Stimulated activated naive B cell treated with anti-CD40 and anti-IgM and Interleukin-4, amounts not matched to agents 10 μg/mL and 1 μg/mL and 100 μg/mL, for 72 hours (primary cell): ENCODE measurements around the gene FAM110A.
"Not testable (repeated sequence)": the region's sequence is repeated elsewhere in the genome, so short reads cannot be mapped to it uniquely, and the experiment has no call there.

Source experiments
- ATAC-seq, 2 donors: fragments of 150-1000 bp; cut with Tn5 transposase; replicated peaks; 2 replicates each; pipeline ENCODE4 v1.10.0; 2021; ENCODE audit warnings: moderate library complexity in 1 of 2
- DNase-seq: peaks from one replicate; pipeline ENCODE4 v3.0.0; 2021
- H3K27ac Mint-ChIP-seq: one replicate; pipeline ENCODE4 v1.8.0; 2022; ENCODE audit warnings: mild to moderate bottlenecking, mixed read lengths
- H3K27me3 Mint-ChIP-seq, 2 donors: one replicate each; pipeline ENCODE4 v1.8.0; 2022; ENCODE audit warnings: mixed read lengths in 2 of 2
- H3K36me3 Mint-ChIP-seq, 2 donors: one replicate each; pipeline ENCODE4 v1.8.0; 2022; ENCODE audit warnings: mixed read lengths in 2 of 2, mild to moderate bottlenecking in 1 of 2
- H3K4me1 Mint-ChIP-seq, 2 donors: one replicate each; pipeline ENCODE4 v1.8.0; 2022; ENCODE audit warnings: mixed read lengths in 2 of 2, mild to moderate bottlenecking in 1 of 2
- H3K4me3 Mint-ChIP-seq, 2 donors: one replicate each; pipeline ENCODE4 v1.8.0; 2022; ENCODE audit warnings: mild to moderate bottlenecking in 2 of 2, mixed read lengths in 2 of 2, moderate library complexity in 1 of 2
- H3K9me3 Mint-ChIP-seq, 2 donors: one replicate each; pipeline ENCODE4 v1.8.0; 2022; ENCODE audit warnings: mixed read lengths in 2 of 2, mild to moderate bottlenecking in 1 of 2

The FAM110A gene

DNA sequence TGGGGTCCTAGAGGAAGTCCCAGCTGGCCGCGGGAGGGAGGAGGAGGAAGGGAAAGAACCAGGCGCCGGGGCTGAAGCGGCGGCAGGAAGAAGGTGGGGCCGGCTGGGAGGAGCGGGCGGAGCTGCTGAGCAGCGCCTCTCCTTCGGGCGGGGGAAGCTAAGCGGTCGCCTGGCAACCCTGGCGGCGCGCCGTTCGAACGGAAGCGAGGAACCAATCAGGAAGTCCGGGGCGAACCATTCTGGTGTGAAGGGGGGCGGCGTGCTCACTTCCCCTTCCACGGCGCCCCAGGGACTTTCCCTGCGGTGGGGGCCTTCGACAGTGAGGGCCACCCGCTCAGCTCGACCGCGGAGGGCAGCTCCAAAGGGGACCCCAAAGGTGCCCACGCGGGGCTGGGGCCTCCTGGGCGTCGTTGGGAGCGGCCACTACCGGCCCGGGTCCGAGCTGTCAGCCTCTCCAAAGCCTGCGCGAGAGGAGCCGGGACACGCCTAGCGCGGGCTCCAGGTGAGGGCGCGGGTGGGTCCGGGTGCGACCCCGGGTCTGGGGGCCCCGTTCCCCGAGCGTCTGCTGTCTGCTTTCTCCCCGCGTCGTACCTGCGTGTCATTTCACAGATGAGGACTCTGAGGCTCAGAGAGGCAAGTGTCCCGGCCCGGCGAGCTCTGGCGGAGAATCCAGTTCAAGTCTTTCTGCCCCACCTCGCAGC lies at the start of gene FAM110A:
FAM110A (plus strand) TSS at position 266 of the 701 bp plus-strand sequence. CDS start 11,090 bp downstream, outside the sequence.
- Mint-ChIP-seq H3K27ac (peak within 1 kb of the TSS; percentile 94), H3K9me3 (peaks cover 5% of the 10 kb centered on the region in 2 donors), H3K4me1 (peaks cover 32 to 46% of the 10 kb centered on the region in 2 donors), H3K27me3 (no peaks in the 10 kb centered on the region), H3K4me3 (peak within 1 kb of the TSS; percentile 94 to 97), H3K36me3 (peaks cover 4 to 10% of the 10 kb centered on the region in 2 donors)
- ATAC-seq (peak; percentile 90 to 93), DNase-seq (peak; percentile 94)

DNA sequence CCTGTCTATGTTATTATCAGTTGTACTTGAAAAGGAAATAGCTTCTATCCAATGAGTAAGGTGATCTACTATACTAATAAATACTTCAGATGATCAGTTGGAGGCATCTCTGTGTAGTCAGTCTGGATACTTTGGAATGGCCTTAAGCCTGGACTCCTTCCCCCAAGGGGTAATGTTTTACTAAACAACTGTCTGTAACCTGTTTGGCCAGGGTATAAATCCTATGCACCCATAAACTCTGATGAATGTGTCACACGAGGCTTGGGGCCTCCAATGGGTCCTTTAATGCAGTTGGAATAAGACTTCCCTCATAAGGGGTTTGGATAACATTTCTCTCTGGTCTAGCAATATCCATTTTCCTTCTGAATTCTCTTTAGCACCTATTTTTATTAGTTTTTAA lies 45.7 kb upstream of the FAM110A start:
- Mint-ChIP-seq H3K36me3 (peaks cover 0 to 7% of the 10 kb centered on the region in 2 donors), H3K27me3 (peaks cover 23 to 32% of the 10 kb centered on the region in 2 donors)

DNA sequence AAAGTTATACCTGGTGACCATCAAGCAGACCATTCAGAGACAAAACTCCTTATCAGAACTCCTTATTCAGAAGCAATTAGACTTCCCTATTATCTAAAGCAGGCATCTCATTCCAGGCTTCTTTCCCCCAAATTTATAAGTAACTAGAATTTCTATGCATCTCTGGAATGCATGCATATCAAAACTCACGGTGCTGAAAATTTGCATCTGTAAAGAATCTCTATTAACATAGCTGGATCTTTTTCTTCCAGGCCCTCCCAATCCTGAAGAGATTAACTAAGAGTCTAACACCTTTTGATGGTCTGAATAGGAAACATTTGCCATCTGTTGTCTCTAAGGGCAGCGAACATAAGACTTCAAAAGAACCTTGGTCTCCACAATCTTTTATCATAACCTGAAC lies 42.5 kb upstream of the FAM110A start:
- H3K36me3 Mint-ChIP-seq, result peaks cover 0 to 3% of the 10 kb centered on the region in 2 donors
- no peak overlapping the region for H3K4me3 Mint-ChIP-seq
- H3K9me3 Mint-ChIP-seq, result peaks cover 11 to 12% of the 10 kb centered on the region in 2 donors
- DNase-seq (no peak), ATAC-seq (no peak)
- H3K4me1 Mint-ChIP-seq, result no peaks in the 10 kb centered on the region
- no peak overlapping the region for H3K27ac Mint-ChIP-seq
- H3K27me3 Mint-ChIP-seq, result peaks cover 30 to 48% of the 10 kb centered on the region in 2 donors

More for the DNA sequence above, 45.7 kb upstream of the FAM110A start:
- H3K27ac Mint-ChIP-seq, result no peak overlapping the region
- no peak for DNase-seq
- ATAC-seq, result no peak
- no peak overlapping the region for H3K4me3 Mint-ChIP-seq
- H3K4me1 Mint-ChIP-seq, result no peaks in the 10 kb centered on the region
- peaks cover 19% of the 10 kb centered on the region in 2 donors for H3K9me3 Mint-ChIP-seq

DNA sequence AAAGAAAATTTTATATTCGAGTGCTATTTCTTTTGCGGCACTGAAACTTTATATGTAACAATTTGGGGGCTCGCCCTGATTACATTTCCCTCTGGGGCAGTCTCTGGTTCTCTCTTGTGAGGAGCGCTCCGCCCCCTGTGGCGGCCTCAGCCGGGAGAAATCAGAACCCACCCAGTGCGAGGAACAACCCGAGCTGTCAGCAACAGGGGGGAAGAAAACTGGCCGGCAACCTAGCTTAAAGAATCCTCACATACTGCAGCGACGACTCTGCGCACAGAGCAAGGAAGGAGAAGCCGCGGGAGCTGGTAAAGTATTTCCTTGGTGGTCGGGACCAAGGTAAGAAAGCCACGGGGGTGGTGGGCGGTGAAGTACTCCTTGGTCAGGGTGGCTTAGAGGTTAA lies 41.3 kb upstream of the FAM110A start:
- H3K4me3 Mint-ChIP-seq, result no peak overlapping the region
- H3K9me3 Mint-ChIP-seq, result peaks cover 11 to 12% of the 10 kb centered on the region in 2 donors
- H3K4me1 Mint-ChIP-seq, result no peaks in the 10 kb centered on the region
- no peak overlapping the region for H3K27ac Mint-ChIP-seq
- H3K27me3 Mint-ChIP-seq, result peaks cover 24 to 41% of the 10 kb centered on the region in 2 donors
- DNase-seq, result no peak
- peaks cover 0 to 3% of the 10 kb centered on the region in 2 donors for H3K36me3 Mint-ChIP-seq
- no peak for ATAC-seq

DNA sequence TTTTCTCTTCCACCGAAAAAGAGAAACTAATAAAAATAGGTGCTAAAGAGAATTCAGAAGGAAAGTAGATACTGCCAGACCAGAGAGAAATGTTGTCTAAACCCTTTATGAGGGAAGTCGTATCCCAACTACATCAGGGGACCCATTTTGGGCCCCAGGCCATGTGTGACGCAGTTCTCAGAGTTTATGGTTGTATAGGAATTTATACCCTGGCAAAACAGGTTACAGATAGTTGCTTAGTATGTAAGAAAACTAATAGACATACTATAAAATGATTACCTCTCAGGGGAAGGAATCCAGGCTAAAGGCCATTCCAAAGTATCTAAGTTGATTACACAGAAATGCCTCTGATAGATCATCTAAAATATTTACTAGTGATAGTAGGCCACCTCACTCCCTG lies 36.6 kb upstream of the FAM110A start:
- ATAC-seq, result no peak
- H3K4me1 Mint-ChIP-seq, result no peaks in the 10 kb centered on the region
- H3K9me3 Mint-ChIP-seq, result peaks cover 8 to 10% of the 10 kb centered on the region in 2 donors
- no peak for DNase-seq
- peaks cover 22 to 41% of the 10 kb centered on the region in 2 donors for H3K27me3 Mint-ChIP-seq
- H3K4me3 Mint-ChIP-seq, result no peak overlapping the region
- H3K36me3 Mint-ChIP-seq, result peaks cover 0 to 3% of the 10 kb centered on the region in 2 donors
- H3K27ac Mint-ChIP-seq, result no peak overlapping the region

DNA sequence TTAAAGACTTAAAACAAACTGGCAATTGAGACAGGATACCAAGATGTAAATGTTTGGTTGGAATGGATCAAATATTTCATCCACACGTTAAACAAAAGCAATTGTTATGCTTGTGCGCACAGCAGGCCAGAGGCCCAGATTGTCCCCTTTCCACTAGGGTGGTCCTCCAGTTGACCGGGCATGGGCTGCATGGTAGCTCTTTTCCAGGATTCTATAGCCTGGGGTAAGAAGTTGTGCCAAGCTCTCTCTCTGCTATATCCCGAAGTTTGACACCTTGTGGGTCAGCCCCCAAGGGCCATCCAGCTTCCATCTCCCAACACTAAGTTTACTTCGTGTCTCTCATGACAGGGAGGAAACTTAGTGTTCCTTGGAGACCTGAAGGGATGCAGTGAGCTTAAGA lies 34.8 kb upstream of the FAM110A start:
- H3K4me3 Mint-ChIP-seq, H3K36me3 Mint-ChIP-seq, DNase-seq, H3K9me3 Mint-ChIP-seq, H3K27ac Mint-ChIP-seq, H3K4me1 Mint-ChIP-seq, ATAC-seq: not testable (repeated sequence)
- H3K27me3 Mint-ChIP-seq, result peaks cover 19 to 44% of the 10 kb centered on the region in 2 donors

DNA sequence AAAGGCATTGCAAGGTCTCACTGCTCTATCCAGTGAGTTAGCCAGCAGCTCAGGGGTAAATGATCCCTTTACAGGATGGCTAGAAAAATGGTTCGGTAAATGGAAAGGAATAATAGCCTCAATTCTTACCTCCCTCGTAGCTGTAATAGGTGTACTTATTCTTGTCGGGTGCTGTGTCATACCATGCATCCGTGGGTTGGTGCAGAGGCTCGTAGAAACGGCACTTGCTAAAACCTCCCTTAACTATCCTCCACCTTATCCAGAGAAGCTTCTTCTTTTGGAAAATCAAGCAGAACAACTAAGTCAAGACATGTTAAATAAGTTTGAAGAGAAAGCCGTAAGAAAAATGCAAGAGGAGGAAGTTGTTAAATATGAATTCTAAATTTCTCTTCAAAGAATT lies 33.5 kb upstream of the FAM110A start:
- H3K4me1 Mint-ChIP-seq, H3K27ac Mint-ChIP-seq: not testable (repeated sequence)
- H3K27me3 Mint-ChIP-seq, result peaks cover 19 to 38% of the 10 kb centered on the region in 2 donors

DNA sequence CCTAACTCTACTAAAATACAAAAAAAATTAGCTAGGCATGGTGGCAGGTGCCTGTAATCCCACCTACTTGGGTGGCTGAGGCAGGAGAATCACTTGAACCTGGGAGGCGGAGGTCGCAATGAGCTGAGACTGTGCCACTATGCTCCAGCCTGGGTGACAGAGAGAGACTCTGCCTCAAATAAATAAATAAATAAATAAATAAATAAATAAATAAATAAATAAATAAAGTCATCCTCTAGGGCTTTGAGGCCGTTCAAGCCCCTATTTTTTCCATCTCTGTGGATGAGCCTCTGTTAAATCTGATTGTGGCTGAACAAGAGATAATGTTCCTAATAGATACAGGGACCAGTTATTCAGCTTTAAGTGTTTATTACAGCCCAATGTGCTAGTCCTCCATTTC lies 31.8 kb upstream of the FAM110A start:
- ATAC-seq (no peak), DNase-seq (no peak)
- H3K27ac Mint-ChIP-seq, result no peak overlapping the region
- H3K9me3 Mint-ChIP-seq, result peaks cover 4 to 6% of the 10 kb centered on the region in 2 donors
- no peaks in the 10 kb centered on the region for H3K4me1 Mint-ChIP-seq
- no peak overlapping the region for H3K4me3 Mint-ChIP-seq
- H3K27me3 Mint-ChIP-seq, result peaks cover 19 to 32% of the 10 kb centered on the region in 2 donors
- H3K36me3 Mint-ChIP-seq, result no peaks in the 10 kb centered on the region

More for the DNA sequence above, 33.5 kb upstream of the FAM110A start:
- not testable (repeated sequence) for H3K36me3 Mint-ChIP-seq, ATAC-seq, H3K4me3 Mint-ChIP-seq, H3K9me3 Mint-ChIP-seq, DNase-seq

DNA sequence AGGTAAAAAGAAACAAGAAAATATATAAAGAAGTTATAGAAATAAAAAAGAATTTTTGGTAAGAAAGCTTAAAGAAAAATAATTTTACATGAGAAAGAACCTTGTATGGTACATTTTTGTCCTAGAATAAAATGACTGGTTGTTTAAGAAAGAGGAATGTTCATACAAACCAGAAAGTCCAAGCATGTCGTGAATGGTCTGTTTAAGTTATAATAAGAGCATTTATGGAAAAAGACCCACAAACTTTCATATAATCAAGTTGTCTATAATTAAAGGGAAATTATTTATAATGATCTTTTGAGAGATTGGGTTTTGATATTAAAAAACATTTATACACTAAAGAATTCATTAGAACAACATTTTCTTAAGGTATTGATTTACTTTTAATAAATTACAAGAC lies 27.8 kb upstream of the FAM110A start:
- Mint-ChIP-seq H3K9me3 (peaks cover 4 to 6% of the 10 kb centered on the region in 2 donors), H3K27me3 (peaks cover 25 to 42% of the 10 kb centered on the region in 2 donors), H3K27ac (no peak overlapping the region), H3K4me1 (no peaks in the 10 kb centered on the region), H3K36me3 (no peaks in the 10 kb centered on the region), H3K4me3 (no peak overlapping the region)
- ATAC-seq, result no peak
- DNase-seq, result no peak

DNA sequence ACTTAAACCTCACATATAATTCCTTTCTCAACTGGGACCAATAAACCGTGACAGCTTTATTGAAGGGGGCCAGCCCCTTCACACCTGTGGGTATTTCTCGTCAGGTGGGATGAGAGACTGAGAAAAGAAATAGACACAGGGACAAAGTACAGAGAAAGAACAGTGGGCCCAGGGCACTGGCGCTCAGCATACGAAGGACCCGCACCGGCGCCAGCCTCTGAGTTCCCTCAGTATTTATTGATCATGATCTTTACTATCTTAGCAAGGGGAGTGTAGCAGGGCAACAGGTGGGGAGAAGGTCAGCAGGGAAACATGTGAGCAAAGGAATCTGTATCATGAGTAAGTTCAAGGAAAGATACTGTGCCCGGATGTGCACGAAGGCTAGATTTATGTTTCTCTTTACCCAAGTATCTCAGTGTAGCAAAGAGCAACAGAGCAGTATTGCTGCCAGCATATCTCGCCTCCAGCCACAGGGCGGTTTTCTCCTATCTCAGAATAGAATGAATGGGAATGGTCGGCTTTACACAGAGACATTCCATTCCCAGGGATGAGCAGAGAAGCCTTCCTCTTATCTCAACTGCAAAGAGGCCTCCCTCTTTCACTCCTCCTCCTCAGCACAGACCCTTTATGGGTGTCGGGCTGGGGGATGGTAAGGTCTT lies 21.6 kb upstream of the FAM110A start:
- not testable (repeated sequence) for DNase-seq, H3K4me3 Mint-ChIP-seq, H3K36me3 Mint-ChIP-seq, ATAC-seq, H3K9me3 Mint-ChIP-seq, H3K4me1 Mint-ChIP-seq, H3K27ac Mint-ChIP-seq
- peaks cover 48 to 49% of the 10 kb centered on the region in 2 donors for H3K27me3 Mint-ChIP-seq

DNA sequence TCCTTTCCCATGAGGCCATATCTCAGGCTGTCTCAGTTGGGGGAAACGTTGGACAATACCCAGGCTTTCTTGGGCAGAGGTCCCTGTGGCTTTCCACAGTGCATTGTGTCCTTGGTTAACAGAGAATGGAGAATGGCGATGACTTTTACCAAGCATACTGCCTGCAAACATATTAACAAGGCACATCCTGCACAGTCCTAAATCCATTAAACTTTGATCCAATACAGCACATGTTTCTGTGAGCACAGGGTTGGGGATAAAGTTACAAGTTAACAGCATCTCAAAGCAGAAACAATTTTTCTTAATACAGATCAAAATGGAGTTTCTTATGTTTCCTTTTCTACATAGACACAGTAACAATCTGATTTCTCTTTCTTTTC lies 21.1 kb upstream of the FAM110A start:
- H3K4me3 Mint-ChIP-seq, H3K36me3 Mint-ChIP-seq, H3K9me3 Mint-ChIP-seq, ATAC-seq, DNase-seq, H3K27ac Mint-ChIP-seq, H3K4me1 Mint-ChIP-seq: not testable (repeated sequence)
- peaks cover 48 to 49% of the 10 kb centered on the region in 2 donors for H3K27me3 Mint-ChIP-seq

DNA sequence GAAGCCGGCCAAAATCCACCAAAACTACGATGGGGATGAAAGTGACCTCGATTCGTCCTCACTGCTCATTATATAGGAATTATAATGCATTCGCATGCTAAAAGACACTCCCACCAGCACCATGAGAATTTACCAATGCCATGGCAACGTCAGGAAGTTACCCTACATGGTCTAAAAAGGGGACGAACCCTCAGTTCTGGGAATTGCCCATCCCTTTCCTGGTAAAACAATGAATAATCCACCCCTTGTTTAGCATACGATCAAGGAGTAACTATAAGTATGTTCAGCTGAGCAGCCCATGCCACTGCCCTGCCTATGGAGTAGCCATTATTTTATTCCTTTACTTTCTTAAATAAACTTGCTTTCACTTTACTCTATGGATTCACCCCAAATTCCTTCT lies 20.1 kb upstream of the FAM110A start:
- no peak overlapping the region for H3K27ac Mint-ChIP-seq
- no peak for ATAC-seq
- H3K27me3 Mint-ChIP-seq, result peaks cover 47 to 49% of the 10 kb centered on the region in 2 donors
- no peak for DNase-seq
- H3K4me1 Mint-ChIP-seq, result peaks cover 0 to 4% of the 10 kb centered on the region in 2 donors
- no peaks in the 10 kb centered on the region for H3K9me3 Mint-ChIP-seq
- H3K4me3 Mint-ChIP-seq, result no peak overlapping the region
- no peaks in the 10 kb centered on the region for H3K36me3 Mint-ChIP-seq

DNA sequence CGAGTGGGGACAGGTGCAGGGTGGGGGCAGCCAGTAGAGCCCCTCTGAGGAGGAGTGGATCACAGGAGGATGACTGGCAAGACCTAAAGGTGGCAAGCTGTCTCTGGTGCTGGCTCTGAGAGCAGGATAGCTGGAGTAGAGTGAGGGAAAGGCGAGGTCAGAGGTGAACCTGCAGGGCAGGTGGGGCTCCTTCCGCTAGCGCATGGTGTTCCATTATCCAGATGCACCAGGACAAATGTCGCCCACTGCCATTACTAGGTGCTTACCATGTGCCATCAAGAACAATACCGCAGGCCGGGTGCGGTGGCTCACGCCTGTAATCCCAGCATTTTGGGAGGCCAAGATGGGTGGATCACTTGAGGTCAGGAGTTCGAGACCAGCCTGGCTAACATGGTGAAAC lies 18.3 kb upstream of the FAM110A start:
- Mint-ChIP-seq H3K36me3 (no peaks in the 10 kb centered on the region), H3K27me3 (peaks cover 31 to 40% of the 10 kb centered on the region in 2 donors), H3K4me1 (peaks cover 4 to 5% of the 10 kb centered on the region in 2 donors), H3K4me3 (no peak overlapping the region), H3K9me3 (no peaks in the 10 kb centered on the region), H3K27ac (peak overlapping the region; percentile 33)
- DNase-seq (no peak), ATAC-seq (no peak)

DNA sequence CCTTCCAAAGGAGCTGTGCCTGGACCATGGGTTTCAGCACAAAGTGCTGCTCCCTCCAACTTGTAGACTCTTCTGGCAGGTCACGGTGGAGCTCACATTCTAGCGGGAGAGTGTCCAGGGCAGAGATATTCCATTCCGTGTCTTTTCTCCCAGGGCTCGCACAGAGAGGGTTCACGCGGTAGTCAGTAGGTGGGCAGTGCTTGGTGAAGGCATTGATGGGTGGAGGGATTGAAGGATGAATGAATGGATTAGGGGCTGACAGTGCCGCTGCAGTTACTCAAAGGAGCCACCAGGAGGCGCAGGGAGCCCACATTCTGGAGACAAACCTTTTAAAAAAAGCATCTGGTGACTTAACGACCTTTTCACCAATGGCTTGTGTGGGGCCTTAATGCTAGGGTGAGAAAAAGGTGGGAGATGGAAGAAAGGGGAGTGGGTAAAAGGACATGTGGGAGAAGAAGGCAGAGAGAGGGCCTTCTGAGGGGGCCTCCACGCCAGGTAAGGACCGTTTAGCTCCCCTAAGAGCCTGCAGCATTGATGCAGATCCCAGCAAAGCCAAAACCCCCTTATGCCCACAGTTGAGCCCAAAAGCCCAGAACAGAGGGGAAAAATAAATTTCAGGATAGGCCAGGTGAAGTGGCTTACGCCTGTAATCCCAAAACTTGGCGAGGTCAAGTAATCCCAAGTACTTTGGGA lies 17.5 kb upstream of the FAM110A start:
- Mint-ChIP-seq H3K9me3 (no peaks in the 10 kb centered on the region), H3K27ac (no peak overlapping the region), H3K4me3 (no peak overlapping the region), H3K4me1 (peaks cover 4 to 5% of the 10 kb centered on the region in 2 donors), H3K36me3 (no peaks in the 10 kb centered on the region), H3K27me3 (peaks cover 23 to 32% of the 10 kb centered on the region in 2 donors)
- ATAC-seq (peak; percentile 55), DNase-seq (peak; percentile 31)
